Endodermal cell (in vitro differentiated cells): Measurements from ENCODE around the gene ZNF839. TPM values are rescaled to one million over a fixed set of nuclear protein-coding genes. Genes with fewer than 3 reads are reported as not detected.
A peak's percentile ranks its signal among the peaks of the same experiment; 100 is the strongest.

Experiments
- DNase-seq: peaks from one replicate; pipeline ENCODE4 v3.0.0-alpha.2; 2017
- H3K27ac ChIP-seq: 2 replicates; pipeline ENCODE4 v1.5.1; 2013; ENCODE audit warnings: mild to moderate bottlenecking, low read depth, low read length, moderate library complexity
- H3K27me3 ChIP-seq: 2 replicates; pipeline ENCODE4 v1.6.1; 2013; ENCODE audit warnings: mild to moderate bottlenecking, low read length, moderate library complexity; ENCODE audit not compliant: insufficient read depth, control insufficient read depth, poor library complexity, severe bottlenecking
- H3K36me3 ChIP-seq: 2 replicates; pipeline ENCODE4 v1.7.0; 2013; ENCODE audit warnings: mild to moderate bottlenecking, low read length, moderate library complexity; ENCODE audit not compliant: control insufficient read depth, insufficient read depth
- H3K4me1 ChIP-seq: one replicate; pipeline ENCODE4 v1.7.0; 2013; ENCODE audit warnings: low read length; ENCODE audit not compliant: control insufficient read depth, insufficient read depth
- H3K4me3 ChIP-seq: 2 replicates; pipeline ENCODE4 v1.5.1; 2013; ENCODE audit warnings: mild to moderate bottlenecking, low read length, moderate library complexity
- H3K9ac ChIP-seq: 2 replicates; pipeline ENCODE4 v1.6.1; 2013; ENCODE audit warnings: mild to moderate bottlenecking, low read length, moderate library complexity; ENCODE audit not compliant: poor library complexity, severe bottlenecking; ENCODE audit errors: extremely low read depth
- H3K9me3 ChIP-seq: 2 replicates; pipeline ENCODE4 v1.6.1; 2013; ENCODE audit warnings: mild to moderate bottlenecking, low read length, moderate library complexity; ENCODE audit not compliant: control insufficient read depth
- H3K27ac Mint-ChIP-seq: 2 replicates; pipeline ENCODE4 v1.8.0; 2020; ENCODE audit warnings: mixed read lengths
- H3K27me3 Mint-ChIP-seq: 2 replicates; pipeline ENCODE4 v1.8.0; 2021; ENCODE audit warnings: mild to moderate bottlenecking, mixed read lengths; ENCODE audit not compliant: insufficient read depth
- H3K36me3 Mint-ChIP-seq: 2 replicates; pipeline ENCODE4 v1.8.0; 2020; ENCODE audit warnings: low read depth, mixed read lengths
- H3K4me1 Mint-ChIP-seq: 2 replicates; pipeline ENCODE4 v1.8.0; 2020; ENCODE audit warnings: mixed read lengths
- H3K4me3 Mint-ChIP-seq: 2 replicates; pipeline ENCODE4 v1.8.0; 2020; ENCODE audit warnings: mild to moderate bottlenecking, moderate library complexity, mixed read lengths
- H3K9me3 Mint-ChIP-seq: 2 replicates; pipeline ENCODE4 v1.8.0; 2020; ENCODE audit warnings: mild to moderate bottlenecking, mixed read lengths
- WGBS, 2 experiments: methylation state at CpG; one replicate each; pipeline versions ENCODE4 v1.1.5 to v1.1.7; 2013; ENCODE audit warnings: missing lambda C conversion rate in 2 of 2, mixed read lengths in 1 of 2; ENCODE audit not compliant: insufficient coverage in 1 of 2, insufficient read length in 1 of 2; 5-methylcytosine and 5-hydroxymethylcytosine counted together
- total RNA-seq, 2 donors: library from RNA; stranded (reverse); fragmentation: NEBNext Ultra II Directional in 1 of 2; extraction: Animal tissue kit (Norgen Biotek cat#: 25700) in 1 of 2; gene quantifications; 2 replicates in 1 of 2; 3 replicates in 1 of 2; pipeline ENCODE4 v1.2.1, GENCODE V29; 2021
- TF ChIP-seq, protein P1 (sequence below): fragments of 200-600 bp; sonication (generic); conservative IDR thresholded peaks from 2 replicates; pipeline ENCODE4 v1.5.0; 2021; ENCODE audit warnings: antibody characterized with exemption, mild to moderate bottlenecking

The ZNF839 gene
- total RNA-seq, 2 donors from 2014 or later = 16.5 to 19.1 TPM

DNA sequence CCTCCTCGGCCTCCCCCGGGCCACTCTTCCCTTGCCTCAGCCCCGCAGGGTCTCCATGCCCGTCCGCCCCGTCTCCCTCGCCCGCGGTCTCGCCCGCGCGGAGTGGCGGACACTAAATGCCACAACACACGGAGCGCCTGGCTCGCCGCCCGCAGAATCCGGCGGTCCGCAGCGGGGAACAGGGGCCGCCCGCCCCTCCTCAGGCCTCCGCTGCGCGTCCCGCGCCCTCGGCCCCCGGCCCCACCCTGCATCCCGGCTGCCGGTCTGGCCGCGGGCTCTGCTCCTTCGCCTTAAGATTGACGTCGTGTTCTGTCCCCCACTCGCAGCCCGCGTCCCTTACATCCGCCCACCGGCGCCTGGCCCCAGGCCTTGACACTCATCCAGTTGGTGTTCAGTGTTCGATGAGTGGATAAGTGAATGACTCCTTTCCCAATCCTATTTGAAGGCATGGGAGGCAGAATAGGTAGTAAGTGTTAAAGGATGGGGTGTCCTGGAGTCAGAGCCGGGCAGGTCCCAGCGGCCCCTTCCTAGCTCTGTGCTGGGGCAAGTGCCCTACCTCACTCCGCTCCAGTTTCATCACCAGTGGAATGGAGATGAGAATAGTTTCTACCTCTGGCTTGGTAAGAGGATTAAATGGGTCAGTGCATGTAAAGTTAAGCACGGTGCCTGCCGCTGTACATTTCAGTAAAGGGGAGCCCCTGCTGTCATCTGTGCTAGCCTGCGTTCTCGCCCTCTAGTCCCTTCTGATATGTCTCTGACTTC is 43.8 kb downstream of the ZNF839 start:
- TF ChIP-seq, protein P1, sequence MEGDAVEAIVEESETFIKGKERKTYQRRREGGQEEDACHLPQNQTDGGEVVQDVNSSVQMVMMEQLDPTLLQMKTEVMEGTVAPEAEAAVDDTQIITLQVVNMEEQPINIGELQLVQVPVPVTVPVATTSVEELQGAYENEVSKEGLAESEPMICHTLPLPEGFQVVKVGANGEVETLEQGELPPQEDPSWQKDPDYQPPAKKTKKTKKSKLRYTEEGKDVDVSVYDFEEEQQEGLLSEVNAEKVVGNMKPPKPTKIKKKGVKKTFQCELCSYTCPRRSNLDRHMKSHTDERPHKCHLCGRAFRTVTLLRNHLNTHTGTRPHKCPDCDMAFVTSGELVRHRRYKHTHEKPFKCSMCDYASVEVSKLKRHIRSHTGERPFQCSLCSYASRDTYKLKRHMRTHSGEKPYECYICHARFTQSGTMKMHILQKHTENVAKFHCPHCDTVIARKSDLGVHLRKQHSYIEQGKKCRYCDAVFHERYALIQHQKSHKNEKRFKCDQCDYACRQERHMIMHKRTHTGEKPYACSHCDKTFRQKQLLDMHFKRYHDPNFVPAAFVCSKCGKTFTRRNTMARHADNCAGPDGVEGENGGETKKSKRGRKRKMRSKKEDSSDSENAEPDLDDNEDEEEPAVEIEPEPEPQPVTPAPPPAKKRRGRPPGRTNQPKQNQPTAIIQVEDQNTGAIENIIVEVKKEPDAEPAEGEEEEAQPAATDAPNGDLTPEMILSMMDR = no peak
- 4 to 8% methylated on average over 24 to 53 of the region's 53 CpGs for WGBS, 2 experiments
- peaks cover 2% of the 10 kb centered on the region for H3K36me3 ChIP-seq
- peaks cover 5% of the 10 kb centered on the region for H3K4me1 ChIP-seq
- no peak overlapping the region for H3K4me3 Mint-ChIP-seq
- peak overlapping the region; percentile 79 for H3K27ac Mint-ChIP-seq
- H3K27me3 Mint-ChIP-seq = no peaks in the 10 kb centered on the region
- DNase-seq = no peak
- H3K4me3 ChIP-seq = peak overlapping the region; percentile 99
- no peaks in the 10 kb centered on the region for H3K9me3 Mint-ChIP-seq
- H3K27me3 ChIP-seq = no peaks in the 10 kb centered on the region
- H3K9ac ChIP-seq = peak overlapping the region; percentile 70
- no peaks in the 10 kb centered on the region for H3K9me3 ChIP-seq
- H3K36me3 Mint-ChIP-seq = peaks cover 2% of the 10 kb centered on the region
- peaks cover 10% of the 10 kb centered on the region for H3K4me1 Mint-ChIP-seq
- peak overlapping the region; percentile 52 for H3K27ac ChIP-seq

DNA sequence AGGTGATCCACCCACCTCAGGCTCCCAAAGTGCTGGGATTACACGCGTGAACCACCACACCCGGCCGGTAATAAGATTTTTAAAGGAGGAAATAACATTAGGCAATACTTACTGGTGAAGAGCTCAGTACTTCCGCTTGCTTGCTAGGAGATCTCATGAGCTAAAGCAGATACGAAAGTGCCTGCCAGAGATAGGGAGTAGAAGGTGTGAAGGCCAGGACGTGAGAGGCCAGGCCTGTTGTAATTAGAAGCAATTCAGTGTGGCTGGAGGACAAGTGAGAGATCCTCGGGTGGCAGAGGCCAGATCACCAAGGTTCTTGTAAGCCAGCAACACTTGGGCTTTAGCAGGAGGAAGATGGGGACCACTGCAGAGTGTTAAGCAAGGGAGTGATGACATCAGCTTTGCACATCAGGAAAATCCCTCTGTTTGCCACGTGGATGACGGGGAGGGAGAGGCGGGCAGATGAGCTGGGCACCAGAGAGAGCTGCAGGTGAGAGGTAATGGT is 50.8 kb downstream of the ZNF839 start:
- H3K27ac ChIP-seq = no peak overlapping the region
- 85% methylated on average over 6 to 11 of the region's 11 CpGs for WGBS, 2 experiments
- H3K4me3 ChIP-seq = no peak overlapping the region
- no peak overlapping the region for H3K9ac ChIP-seq
- TF ChIP-seq, protein P1 = no peak
- Mint-ChIP-seq H3K36me3 (no peaks in the 10 kb centered on the region), H3K4me3 (no peak overlapping the region), H3K9me3 (no peaks in the 10 kb centered on the region), H3K4me1 (peaks cover 10% of the 10 kb centered on the region), H3K27ac (peak overlapping the region; percentile 9), H3K27me3 (no peaks in the 10 kb centered on the region)
- no peaks in the 10 kb centered on the region for H3K4me1 ChIP-seq
- H3K27me3 ChIP-seq = no peaks in the 10 kb centered on the region
- no peaks in the 10 kb centered on the region for H3K9me3 ChIP-seq
- peak; percentile 44 for DNase-seq
- no peaks in the 10 kb centered on the region for H3K36me3 ChIP-seq

DNA sequence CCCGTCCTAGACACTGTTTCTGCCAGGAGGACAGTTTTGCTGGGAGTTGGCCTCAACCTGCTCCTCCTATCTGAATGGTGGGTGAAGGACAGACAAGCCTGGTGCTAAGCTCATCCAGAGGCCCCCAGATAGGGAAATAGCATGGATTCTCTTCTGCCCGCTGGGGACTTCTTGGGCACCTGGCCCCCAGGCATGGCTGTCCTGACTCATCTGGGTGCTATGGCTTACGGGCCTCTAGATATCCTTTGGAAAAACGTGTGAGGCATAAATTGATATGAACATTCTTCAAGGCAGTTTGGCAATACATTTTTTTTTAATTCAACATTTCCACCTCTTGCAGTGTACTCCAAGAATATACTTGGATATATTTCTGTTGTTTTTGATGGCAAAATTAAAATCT is 51.8 kb downstream of the ZNF839 start:
- H3K27me3 ChIP-seq = no peaks in the 10 kb centered on the region
- H3K9me3 Mint-ChIP-seq = no peaks in the 10 kb centered on the region
- TF ChIP-seq, protein P1 = no peak
- peaks cover 4% of the 10 kb centered on the region for H3K36me3 ChIP-seq
- H3K4me3 Mint-ChIP-seq = no peak overlapping the region
- H3K9me3 ChIP-seq = no peaks in the 10 kb centered on the region
- H3K4me1 ChIP-seq = no peaks in the 10 kb centered on the region
- peaks cover 10% of the 10 kb centered on the region for H3K4me1 Mint-ChIP-seq
- H3K4me3 ChIP-seq = no peak overlapping the region
- H3K27me3 Mint-ChIP-seq = no peaks in the 10 kb centered on the region
- WGBS, 2 experiments = 96 to 100% methylated on average over 3 to 4 of the region's 4 CpGs
- no peak for DNase-seq
- no peak overlapping the region for H3K9ac ChIP-seq
- H3K27ac Mint-ChIP-seq = no peak overlapping the region
- H3K36me3 Mint-ChIP-seq = peaks cover under 1% of the 10 kb centered on the region
- no peak overlapping the region for H3K27ac ChIP-seq
